ENCODE data around the gene CA5A. TPM values are rescaled to one million over a fixed set of nuclear protein-coding genes. Genes with fewer than 3 reads are reported as not detected.

Gene CA5A
- total and polyA plus RNA-seq, 2 of the 4 experiments (the other 2 are of a cell fraction), result not detected

GRCh38 chr16:87851601-87852000 is 84.7 kb downstream of the CA5A start:
- Histone ChIP-seq H4K20me1 (ENCODE audit: insufficient read depth, low read length) (peaks cover 69% of the 10 kb centered on the region), H2BK5ac (ENCODE audit: low read depth, low read length, poor library complexity, severe bottlenecking) (no peak overlapping the region), H4K5ac (ENCODE audit: low read depth, low read length) (no peak overlapping the region), H3K56ac (ENCODE audit: extremely low read depth, insufficient read depth, low read length) (no peak overlapping the region), H2BK20ac (ENCODE audit: low read depth, low read length) (no peak overlapping the region), H3K18ac (ENCODE audit: low read depth, low read length) (no peak overlapping the region), H4K91ac (ENCODE audit: insufficient read depth, low read depth, low read length) (peak overlapping the region; percentile 35; the same call in 1 of the 2 replicates), H3K4me3 (ENCODE audit: insufficient read depth, low read depth, low read length) (no peak overlapping the region), H2BK120ac (ENCODE audit: low read depth, low read length) (no peak overlapping the region; the same call in 1 of the 2 replicates), H3K23ac (ENCODE audit: low read depth, low read length) (no peak overlapping the region), H2AFZ (replicated peaks; ENCODE audit: low read length, poor library complexity) (no peak overlapping the region), H2AK9ac (replicated peaks; ENCODE audit: low read depth, low read length, poor library complexity) (no peak overlapping the region), H2AK5ac (ENCODE audit: low read depth, low read length) (peak overlapping the region; percentile 100; the same call in 1 of the 2 replicates), H3K36me3 (ENCODE audit: control insufficient read depth, insufficient read depth, low read length) (peaks cover 48% of the 10 kb centered on the region), H3K27me3 (ENCODE audit: control insufficient read depth, insufficient read depth, low read length) (no peaks in the 10 kb centered on the region), H3K27ac (ENCODE audit: insufficient read depth, low read length) (no peak overlapping the region), H3K79me1 (ENCODE audit: low read depth in 1 of 2, low read length in 2 of 2) (peaks cover 29 to 86% of the 10 kb centered on the region in 2 experiments), H3K9me1 (ENCODE audit: insufficient read depth, low read length) (peaks cover 13% of the 10 kb centered on the region), H3K4me1 (ENCODE audit: control insufficient read depth, insufficient read depth, low read length) (peaks cover 20% of the 10 kb centered on the region), H2BK15ac (ENCODE audit: low read depth, low read length) (no peak overlapping the region), H3K4ac (ENCODE audit: low read depth, low read length) (peak overlapping the region; percentile 100; the same call in 1 of the 2 replicates), H3K14ac (replicated peaks; ENCODE audit: low read depth, low read length) (0 out of 2 replicates have a peak overlapping the region, but pooled peaks have one; percentile 99), H3K9ac (ENCODE audit: low read depth, low read length) (no peak overlapping the region), H3K4me2 (ENCODE audit: low read depth, low read length) (no peak overlapping the region), H3K9me3 (ENCODE audit: control insufficient read depth, insufficient read depth, low read length) (no peaks in the 10 kb centered on the region), H4K8ac (ENCODE audit: low read depth in 2 of 2, low read length in 2 of 2) (no peak overlapping the region)
- CTCF ChIA-PET, result interaction anchor here (0.9 kb wide), 1 partner anchor 72 kb away, joined by 6 read pairs; no protein-coding TSS in a partner anchor
- no peak for ATAC-seq (ENCODE audit: low read depth)
- no peak for DNase-seq
- POLR2A ChIA-PET (ENCODE audit: unreplicated experiment), result no interaction called here
- TF ChIP-seq FOS (IDR thresholded peaks at IDR 0.05; ENCODE audit: low read depth, low read length), result no peak
- no peak for TF ChIP-seq RCOR1 (IDR thresholded peaks at IDR 0.05; ENCODE audit: insufficient replicate concordance, low read length)
- no peak for TF ChIP-seq ELK1 (IDR thresholded peaks at IDR 0.05; ENCODE audit: borderline replicate concordance, low read depth, low read length)
- TF ChIP-seq POLR2A (IDR thresholded peaks at IDR 0.05; ENCODE audit: low read depth, low read length), result no peak
- TF ChIP-seq MAZ (IDR thresholded peaks at IDR 0.05; ENCODE audit: borderline replicate concordance, low read depth, low read length), result no peak
- TF ChIP-seq BHLHE40 (IDR thresholded peaks at IDR 0.05; ENCODE audit: low read depth, low read length), result no peak
- no peak for TF ChIP-seq CEBPB (IDR thresholded peaks at IDR 0.05; ENCODE audit: low read depth, low read length)
- no peak for TF ChIP-seq CTCF (conservative IDR thresholded peaks at IDR 0.05; ENCODE audit: low read depth, low read length)
- TF ChIP-seq MXI1 (IDR thresholded peaks at IDR 0.05; ENCODE audit: borderline replicate concordance, low read depth, low read length), result no peak
- no peak for TF ChIP-seq USF2 (IDR thresholded peaks at IDR 0.05; ENCODE audit: low read depth, low read length)
- no peak for TF ChIP-seq RAD21 (IDR thresholded peaks at IDR 0.05; ENCODE audit: low read length)
- no peak for TF ChIP-seq MAFK (IDR thresholded peaks at IDR 0.05; ENCODE audit: low read depth, low read length)
- TF ChIP-seq SMC3 (IDR thresholded peaks at IDR 0.05; ENCODE audit: low read depth, low read length), result no peak
- TF ChIP-seq RFX5 (IDR thresholded peaks at IDR 0.05; ENCODE audit: low read depth, low read length), result no peak
- no peak for TF ChIP-seq CHD1 (IDR thresholded peaks at IDR 0.05; ENCODE audit: low read depth, low read length)
- in situ Hi-C loops (cut with MboI; ENCODE audit: low sequenced_read_pairs) (no loop called here), intact Hi-C loops (cut with micrococcal nuclease) (loop anchor here (5.0 kb wide), 1 partner anchor 74 kb away; no protein-coding TSS in a partner anchor), dilution Hi-C loops (cut with HindIII; ENCODE audit: low sequenced_read_pairs, unreplicated experiment) (no loop called here)
- 90% methylated on average over 8 of the region's 21 CpGs; no CpG with 5 or more reads in 1 of the 2 experiments for WGBS, 2 experiments (ENCODE audit: extremely low coverage in 2 of 2, insufficient read length in 1 of 2)
- no TSS peak for BruUV-seq (replicated peaks)

Measured in IMR-90 (cell line).